HepG2 (cell line): Measurements from ENCODE around the gene MARVELD3. TPM values are rescaled to one million over a fixed set of nuclear protein-coding genes. Genes with fewer than 3 reads are reported as not detected.
A peak's percentile ranks its signal among the peaks of the same experiment; 100 is the strongest.

ENCODE experiments used
- LCORL ChIP-seq, 2 experiments: fragments of 450-650 bp in 1 of 2; sonication (generic) in 1 of 2; formaldehyde crosslinking in 1 of 2; IDR thresholded peaks; 2 replicates each; pipeline versions ENCODE4 v1.5.0 to v1.6.1; 2017 to 2020; ENCODE audit warnings: antibody characterized with exemption in 1 of 2, missing genetic modification reagents in 1 of 2
- MED8 ChIP-seq: sonication (generic); formaldehyde crosslinking; IDR thresholded peaks from 2 replicates; pipeline ENCODE4 v1.8.1; 2023; ENCODE audit warnings: mild to moderate bottlenecking, missing genetic modification reagents; ENCODE audit not compliant: insufficient replicate concordance
- SOX13 ChIP-seq, 3 experiments: fragments of 450-650 bp in 1 of 3; sonication (generic) in 1 of 3; formaldehyde crosslinking in 1 of 3; IDR thresholded peaks in 2 of 3; conservative IDR thresholded peaks in 1 of 3; 2 replicates each; pipeline versions ENCODE4 v1.5.0 to v1.6.1; 2016 to 2020; ENCODE audit warnings: antibody characterized with exemption in 1 of 3, mild to moderate bottlenecking in 1 of 3, missing compliant biosample characterization in 1 of 3, missing genetic modification reagents in 1 of 3, moderate library complexity in 1 of 3
- STAT6 ChIP-seq: sonication (generic); formaldehyde crosslinking; IDR thresholded peaks from 2 replicates; pipeline ENCODE4 v1.4.0; 2020; ENCODE audit warnings: missing genetic modification reagents, mild to moderate bottlenecking, borderline replicate concordance
- TBX2 ChIP-seq: sonication (generic); formaldehyde crosslinking; IDR thresholded peaks from 2 replicates; pipeline ENCODE4 v1.5.0; 2020; ENCODE audit warnings: missing genetic modification reagents, mild to moderate bottlenecking, borderline replicate concordance
- TOE1 ChIP-seq: sonication (generic); formaldehyde crosslinking; IDR thresholded peaks from 2 replicates; pipeline ENCODE4 v1.4.0; 2020; ENCODE audit warnings: mild to moderate bottlenecking, missing genetic modification reagents
- ZFYVE20 ChIP-seq: sonication (generic); formaldehyde crosslinking; IDR thresholded peaks from 2 replicates; pipeline ENCODE4 v1.8.0; 2023; ENCODE audit warnings: low read depth, mild to moderate bottlenecking, moderate library complexity, missing genetic modification reagents, borderline replicate concordance
- ZHX1 ChIP-seq: sonication (generic); formaldehyde crosslinking; IDR thresholded peaks from 2 replicates; pipeline ENCODE4 v1.8.1; 2022; ENCODE audit warnings: low read depth, mild to moderate bottlenecking, missing genetic modification reagents
- ZNF549 ChIP-seq: sonication (generic); formaldehyde crosslinking; IDR thresholded peaks from 2 replicates; pipeline ENCODE4 v1.5.0; 2020; ENCODE audit warnings: missing genetic modification reagents
- polyA plus RNA-seq, 8 experiments: library from polyadenylated mRNA; depleted of rRNA in 3 of 8; stranded (reverse) in 7 of 8; unstranded in 1 of 8; fragments of >200 nt; fragmentation: Illumina TruSeq in 4 of 8; extraction: Trizol in 4 of 8; gene quantifications; 2 replicates each; pipeline versions ENCODE4 v1.2.1 to v1.2.3, GENCODE V29; 2011 to 2016; ENCODE audit warnings: low read depth in 4 of 8, missing spikeins in 1 of 8, mixed read lengths in 1 of 8; ENCODE audit not compliant: insufficient read depth in 1 of 8
- total RNA-seq, 5 experiments: library from RNA; depleted of rRNA; stranded (reverse); fragments of >200 nt; fragmentation: Illumina TruSeq; extraction: Trizol; gene quantifications; 2 replicates each; pipeline ENCODE4 v1.2.3, GENCODE V29; 2016; ENCODE audit warnings: low read depth in 1 of 5
- TF ChIP-seq, protein P1 (sequence below): sonication (generic); formaldehyde crosslinking; IDR thresholded peaks from 2 replicates; pipeline ENCODE4 v1.4.0; 2020; ENCODE audit warnings: missing genetic modification reagents, borderline replicate concordance
- TF ChIP-seq, protein P2 (sequence below), 2 experiments: fragments of 450-650 bp in 1 of 2; sonication (generic) in 1 of 2; formaldehyde crosslinking in 1 of 2; IDR thresholded peaks; 2 replicates each; pipeline versions ENCODE4 v1.6.1 to v1.8.0; 2016 to 2022; ENCODE audit warnings: antibody characterized with exemption in 1 of 2, mild to moderate bottlenecking in 1 of 2, missing genetic modification reagents in 1 of 2

MARVELD3 gene
- total and polyA plus RNA-seq, 2 of the 13 experiments (the other 11 are each of a cell fraction or from before 2014, with no cell fraction given) = 4.8 to 5.6 TPM

DNA sequence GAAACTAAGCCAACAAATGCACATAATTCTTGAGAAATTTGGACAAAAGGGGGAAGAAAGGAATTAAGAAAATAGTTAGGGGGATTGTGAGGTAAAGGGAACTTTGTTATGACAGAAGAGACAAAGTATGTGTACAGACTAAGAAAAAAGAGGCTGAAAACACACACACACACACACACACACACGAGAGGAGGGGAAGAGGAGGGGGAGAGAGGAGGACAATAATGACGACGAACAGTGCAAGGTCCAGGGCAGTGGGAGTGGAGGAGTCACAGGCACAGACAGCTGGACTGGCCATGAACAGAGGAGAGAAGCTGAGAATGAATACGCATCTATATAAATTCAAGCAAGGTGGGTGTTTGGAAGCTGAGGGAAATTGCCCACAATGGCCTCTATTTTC lies 44.6 kb downstream of the MARVELD3 start (continued):
- TF ChIP-seq, protein P1, sequence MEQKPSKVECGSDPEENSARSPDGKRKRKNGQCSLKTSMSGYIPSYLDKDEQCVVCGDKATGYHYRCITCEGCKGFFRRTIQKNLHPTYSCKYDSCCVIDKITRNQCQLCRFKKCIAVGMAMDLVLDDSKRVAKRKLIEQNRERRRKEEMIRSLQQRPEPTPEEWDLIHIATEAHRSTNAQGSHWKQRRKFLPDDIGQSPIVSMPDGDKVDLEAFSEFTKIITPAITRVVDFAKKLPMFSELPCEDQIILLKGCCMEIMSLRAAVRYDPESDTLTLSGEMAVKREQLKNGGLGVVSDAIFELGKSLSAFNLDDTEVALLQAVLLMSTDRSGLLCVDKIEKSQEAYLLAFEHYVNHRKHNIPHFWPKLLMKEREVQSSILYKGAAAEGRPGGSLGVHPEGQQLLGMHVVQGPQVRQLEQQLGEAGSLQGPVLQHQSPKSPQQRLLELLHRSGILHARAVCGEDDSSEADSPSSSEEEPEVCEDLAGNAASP (CRISPR knock-in tag) = no peak
- TF ChIP-seq STAT6 (CRISPR knock-in tag) (peak; percentile 28; the same call in 1 of the 2 replicates), LCORL (IDR thresholded peaks at IDR 0.05) (no peak), LCORL (CRISPR knock-in tag; IDR thresholded peaks at IDR 0.05) (peak; percentile 83), ZFYVE20 (CRISPR knock-in tag) (no peak), MED8 (no peak), TOE1 (no peak), SOX13 (IDR thresholded peaks at IDR 0.05) (peak; percentile 68; the same call in 1 of the 2 replicates), SOX13 (CRISPR knock-in tag; conservative IDR thresholded peaks at IDR 0.05 in 1 of 2, IDR thresholded peaks at IDR 0.05 in 1 of 2) (peak in 1 of 2 experiments; percentile 25; a peak in 1 of 4 replicates), ZNF549 (no peak), ZHX1 (CRISPR knock-in tag) (peak; percentile 43; the same call in 1 of the 2 replicates), TBX2 (peak; percentile 75)
- TF ChIP-seq, protein P2, sequence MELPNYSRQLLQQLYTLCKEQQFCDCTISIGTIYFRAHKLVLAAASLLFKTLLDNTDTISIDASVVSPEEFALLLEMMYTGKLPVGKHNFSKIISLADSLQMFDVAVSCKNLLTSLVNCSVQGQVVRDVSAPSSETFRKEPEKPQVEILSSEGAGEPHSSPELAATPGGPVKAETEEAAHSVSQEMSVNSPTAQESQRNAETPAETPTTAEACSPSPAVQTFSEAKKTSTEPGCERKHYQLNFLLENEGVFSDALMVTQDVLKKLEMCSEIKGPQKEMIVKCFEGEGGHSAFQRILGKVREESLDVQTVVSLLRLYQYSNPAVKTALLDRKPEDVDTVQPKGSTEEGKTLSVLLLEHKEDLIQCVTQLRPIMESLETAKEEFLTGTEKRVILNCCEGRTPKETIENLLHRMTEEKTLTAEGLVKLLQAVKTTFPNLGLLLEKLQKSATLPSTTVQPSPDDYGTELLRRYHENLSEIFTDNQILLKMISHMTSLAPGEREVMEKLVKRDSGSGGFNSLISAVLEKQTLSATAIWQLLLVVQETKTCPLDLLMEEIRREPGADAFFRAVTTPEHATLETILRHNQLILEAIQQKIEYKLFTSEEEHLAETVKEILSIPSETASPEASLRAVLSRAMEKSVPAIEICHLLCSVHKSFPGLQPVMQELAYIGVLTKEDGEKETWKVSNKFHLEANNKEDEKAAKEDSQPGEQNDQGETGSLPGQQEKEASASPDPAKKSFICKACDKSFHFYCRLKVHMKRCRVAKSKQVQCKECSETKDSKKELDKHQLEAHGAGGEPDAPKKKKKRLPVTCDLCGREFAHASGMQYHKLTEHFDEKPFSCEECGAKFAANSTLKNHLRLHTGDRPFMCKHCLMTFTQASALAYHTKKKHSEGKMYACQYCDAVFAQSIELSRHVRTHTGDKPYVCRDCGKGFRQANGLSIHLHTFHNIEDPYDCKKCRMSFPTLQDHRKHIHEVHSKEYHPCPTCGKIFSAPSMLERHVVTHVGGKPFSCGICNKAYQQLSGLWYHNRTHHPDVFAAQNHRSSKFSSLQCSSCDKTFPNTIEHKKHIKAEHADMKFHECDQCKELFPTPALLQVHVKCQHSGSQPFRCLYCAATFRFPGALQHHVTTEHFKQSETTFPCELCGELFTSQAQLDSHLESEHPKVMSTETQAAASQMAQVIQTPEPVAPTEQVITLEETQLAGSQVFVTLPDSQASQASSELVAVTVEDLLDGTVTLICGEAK (IDR thresholded peaks at IDR 0.05) = peak; percentile 12; the same call in 1 of the 2 replicates
- TF ChIP-seq, protein P2 (CRISPR knock-in tag; IDR thresholded peaks at IDR 0.05) = no peak
